Measurements from ENCODE around the gene ZNF532. TPM values are rescaled to one million over a fixed set of nuclear protein-coding genes. Genes with fewer than 3 reads are reported as not detected.

ZNF532 gene
- total and polyA plus RNA-seq, 2 donors = 11.6 to 11.9 TPM

DNA sequence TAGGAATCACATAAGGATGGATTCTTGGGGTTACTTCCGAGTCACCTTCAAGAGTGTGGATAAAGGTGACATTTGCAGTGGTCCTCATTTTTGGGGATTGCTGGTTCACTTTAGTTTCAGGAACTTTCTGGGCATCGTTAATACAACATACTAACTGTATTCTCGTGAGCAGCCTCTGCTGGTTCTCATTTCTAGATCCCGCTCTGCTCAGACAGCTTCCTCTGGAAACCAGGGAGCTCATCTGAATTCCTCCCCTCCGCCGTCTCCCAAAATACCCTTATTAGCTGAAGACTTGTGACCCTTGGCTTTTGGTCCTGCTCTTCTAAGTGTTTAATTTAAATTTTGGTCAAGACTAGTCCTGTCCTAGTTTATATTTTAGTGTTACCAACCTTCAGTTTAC lies 64.5 kb downstream of the ZNF532 start:
- no peaks in the 10 kb centered on the region for H3K9me3 ChIP-seq (ENCODE audit: control insufficient read depth in 2 of 2, insufficient read depth in 1 of 2, low read length in 1 of 2)
- H3K27ac ChIP-seq (ENCODE audit: low read depth in 1 of 2, low read length in 1 of 2) = no peak overlapping the region
- no peak overlapping the region for H3K4me3 ChIP-seq (ENCODE audit: low read length in 2 of 2)
- H3K27me3 ChIP-seq (ENCODE audit: control insufficient read depth in 2 of 2, insufficient read depth in 1 of 2, low read length in 1 of 2) = no peaks in the 10 kb centered on the region
- H3K36me3 ChIP-seq (ENCODE audit: control insufficient read depth in 2 of 2, insufficient read depth in 2 of 2, low read length in 1 of 2) = no peaks in the 10 kb centered on the region
- H3K4me1 ChIP-seq (ENCODE audit: control insufficient read depth in 2 of 2, insufficient read depth in 2 of 2, low read length in 2 of 2) = no peaks in the 10 kb centered on the region
- no peak for DNase-seq (ENCODE audit: low read depth in 6 of 9, low spot score in 9 of 9)
- WGBS = 94% methylated on average over 6 of the region's 6 CpGs

DNA sequence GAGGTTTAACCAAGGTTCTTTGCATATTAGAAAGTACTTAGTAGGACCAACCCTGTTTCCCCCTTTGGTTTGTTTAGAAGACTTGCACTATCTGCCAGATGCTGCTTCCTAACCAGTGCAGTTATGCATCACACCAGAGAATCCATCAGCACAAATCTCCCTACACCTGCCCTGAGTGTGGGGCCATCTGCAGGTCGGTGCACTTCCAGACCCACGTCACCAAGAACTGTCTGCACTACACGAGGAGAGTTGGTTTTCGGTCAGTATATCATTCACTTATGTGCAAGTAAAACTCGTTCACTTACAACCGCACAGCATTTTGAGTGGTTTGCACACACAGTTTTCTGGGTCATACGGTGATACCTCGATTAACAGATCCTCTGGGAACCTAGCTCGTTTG lies 69.7 kb downstream of the ZNF532 start:
- H3K27me3 ChIP-seq (ENCODE audit: control insufficient read depth in 2 of 2, insufficient read depth in 1 of 2, low read length in 1 of 2) = no peaks in the 10 kb centered on the region
- 95% methylated on average over 9 of the region's 9 CpGs for WGBS

GRCh38 chr18:58934933-58935577 lies 70.4 kb downstream of the ZNF532 start:
- Histone ChIP-seq H3K27ac (ENCODE audit: low read depth in 1 of 2, low read length in 1 of 2) (no peak overlapping the region), H3K4me3 (ENCODE audit: low read length in 2 of 2) (no peak overlapping the region), H3K4me1 (ENCODE audit: control insufficient read depth in 2 of 2, insufficient read depth in 2 of 2, low read length in 2 of 2) (no peaks in the 10 kb centered on the region), H3K36me3 (ENCODE audit: control insufficient read depth in 2 of 2, insufficient read depth in 2 of 2, low read length in 1 of 2) (no peaks in the 10 kb centered on the region), H3K27me3 (ENCODE audit: control insufficient read depth in 2 of 2, insufficient read depth in 1 of 2, low read length in 1 of 2) (no peaks in the 10 kb centered on the region), H3K9me3 (ENCODE audit: control insufficient read depth in 2 of 2, insufficient read depth in 1 of 2, low read length in 1 of 2) (no peaks in the 10 kb centered on the region)
- WGBS = 77% methylated on average over 3 of the region's 3 CpGs
- no peak for DNase-seq (ENCODE audit: low read depth in 6 of 9, low spot score in 9 of 9)

More for the DNA sequence above, 69.7 kb downstream of the ZNF532 start:
- Histone ChIP-seq H3K4me3 (ENCODE audit: low read length in 2 of 2) (no peak overlapping the region), H3K27ac (ENCODE audit: low read depth in 1 of 2, low read length in 1 of 2) (no peak overlapping the region), H3K4me1 (ENCODE audit: control insufficient read depth in 2 of 2, insufficient read depth in 2 of 2, low read length in 2 of 2) (no peaks in the 10 kb centered on the region), H3K36me3 (ENCODE audit: control insufficient read depth in 2 of 2, insufficient read depth in 2 of 2, low read length in 1 of 2) (no peaks in the 10 kb centered on the region), H3K9me3 (ENCODE audit: control insufficient read depth in 2 of 2, insufficient read depth in 1 of 2, low read length in 1 of 2) (no peaks in the 10 kb centered on the region)
- no peak for DNase-seq (ENCODE audit: low read depth in 6 of 9, low spot score in 9 of 9)

DNA sequence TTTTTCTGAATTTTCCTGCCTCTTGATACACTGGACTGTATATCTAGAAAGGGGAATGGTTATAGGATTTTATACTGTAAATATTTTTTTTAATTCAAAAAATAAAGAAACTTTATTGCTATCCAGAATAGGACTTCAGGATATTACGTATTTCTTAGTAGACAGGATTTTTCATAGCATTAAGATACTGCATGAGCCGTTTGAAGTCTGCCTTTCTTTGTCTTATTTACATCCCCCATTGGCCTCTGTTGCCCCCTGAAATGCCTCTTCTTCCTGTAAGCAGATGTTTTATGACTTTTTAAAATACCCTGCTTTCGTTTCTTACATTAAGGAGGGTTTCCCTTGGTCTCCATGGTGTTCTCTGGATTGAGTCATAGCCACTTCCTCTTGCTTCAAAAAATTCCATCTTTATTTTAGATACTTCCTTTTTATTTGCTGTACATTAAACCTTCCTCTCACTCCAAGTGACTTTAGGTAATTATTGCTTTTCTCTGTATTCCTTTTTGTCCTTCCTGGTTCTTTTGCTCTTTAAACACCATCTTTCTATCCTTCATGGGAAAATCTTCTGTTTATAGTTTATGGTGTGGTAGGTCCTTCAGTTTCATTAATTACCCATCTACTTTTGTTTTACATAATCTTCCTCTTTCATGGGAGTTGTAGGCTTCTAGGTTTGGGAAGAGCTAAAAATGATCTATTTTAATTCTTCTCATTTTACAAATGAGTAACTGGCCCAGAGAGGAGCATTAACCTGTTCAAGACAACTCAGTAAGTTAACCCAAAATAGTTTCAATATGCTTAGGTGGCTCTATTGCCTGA lies 72.6 kb downstream of the ZNF532 start:
- no peak overlapping the region for H3K4me3 ChIP-seq (ENCODE audit: low read length in 2 of 2)
- no peaks in the 10 kb centered on the region for H3K36me3 ChIP-seq (ENCODE audit: control insufficient read depth in 2 of 2, insufficient read depth in 2 of 2, low read length in 1 of 2)
- no peaks in the 10 kb centered on the region for H3K9me3 ChIP-seq (ENCODE audit: control insufficient read depth in 2 of 2, insufficient read depth in 1 of 2, low read length in 1 of 2)
- WGBS = 40% methylated on average over 3 of the region's 3 CpGs
- no peak for DNase-seq (ENCODE audit: low read depth in 6 of 9, low spot score in 9 of 9)
- H3K27ac ChIP-seq (ENCODE audit: low read depth in 1 of 2, low read length in 1 of 2) = no peak overlapping the region
- H3K4me1 ChIP-seq (ENCODE audit: control insufficient read depth in 2 of 2, insufficient read depth in 2 of 2, low read length in 2 of 2) = no peaks in the 10 kb centered on the region
- H3K27me3 ChIP-seq (ENCODE audit: control insufficient read depth in 2 of 2, insufficient read depth in 1 of 2, low read length in 1 of 2) = no peaks in the 10 kb centered on the region

- Histone ChIP-seq H3K27me3 (ENCODE audit: control insufficient read depth in 2 of 2, insufficient read depth in 1 of 2, low read length in 1 of 2) (no peaks in the 10 kb centered on the region), H3K27ac (ENCODE audit: low read depth in 1 of 2, low read length in 1 of 2) (no peak overlapping the region), H3K4me1 (ENCODE audit: control insufficient read depth in 2 of 2, insufficient read depth in 2 of 2, low read length in 2 of 2) (no peaks in the 10 kb centered on the region), H3K9me3 (ENCODE audit: control insufficient read depth in 2 of 2, insufficient read depth in 1 of 2, low read length in 1 of 2) (no peaks in the 10 kb centered on the region), H3K36me3 (ENCODE audit: control insufficient read depth in 2 of 2, insufficient read depth in 2 of 2, low read length in 1 of 2) (no peaks in the 10 kb centered on the region), H3K4me3 (ENCODE audit: low read length in 2 of 2) (no peak overlapping the region)
- DNase-seq (ENCODE audit: low read depth in 6 of 9, low spot score in 9 of 9) = no peak
- 96% methylated on average over 3 of the region's 3 CpGs for WGBS
Measured at GRCh38 chr18:58937887-58938267, 73.2 kb downstream of the ZNF532 start.

GRCh38 chr18:58941426-58942099 lies 76.9 kb downstream of the ZNF532 start:
- no peak overlapping the region for H3K27ac ChIP-seq (ENCODE audit: low read depth in 1 of 2, low read length in 1 of 2)
- no peaks in the 10 kb centered on the region for H3K9me3 ChIP-seq (ENCODE audit: control insufficient read depth in 2 of 2, insufficient read depth in 1 of 2, low read length in 1 of 2)
- H3K4me1 ChIP-seq (ENCODE audit: control insufficient read depth in 2 of 2, insufficient read depth in 2 of 2, low read length in 2 of 2) = no peaks in the 10 kb centered on the region
- H3K27me3 ChIP-seq (ENCODE audit: control insufficient read depth in 2 of 2, insufficient read depth in 1 of 2, low read length in 1 of 2) = no peaks in the 10 kb centered on the region
- 95% methylated on average over 8 of the region's 8 CpGs for WGBS
- no peaks in the 10 kb centered on the region for H3K36me3 ChIP-seq (ENCODE audit: control insufficient read depth in 2 of 2, insufficient read depth in 2 of 2, low read length in 1 of 2)
- no peak for DNase-seq (ENCODE audit: low read depth in 6 of 9, low spot score in 9 of 9)
- H3K4me3 ChIP-seq (ENCODE audit: low read length in 2 of 2) = no peak overlapping the region

- Histone ChIP-seq H3K9me3 (ENCODE audit: control insufficient read depth in 2 of 2, insufficient read depth in 1 of 2, low read length in 1 of 2) (no peaks in the 10 kb centered on the region), H3K36me3 (ENCODE audit: control insufficient read depth in 2 of 2, insufficient read depth in 2 of 2, low read length in 1 of 2) (no peaks in the 10 kb centered on the region), H3K4me1 (ENCODE audit: control insufficient read depth in 2 of 2, insufficient read depth in 2 of 2, low read length in 2 of 2) (no peaks in the 10 kb centered on the region), H3K27ac (ENCODE audit: low read depth in 1 of 2, low read length in 1 of 2) (no peak overlapping the region), H3K27me3 (ENCODE audit: control insufficient read depth in 2 of 2, insufficient read depth in 1 of 2, low read length in 1 of 2) (no peaks in the 10 kb centered on the region), H3K4me3 (ENCODE audit: low read length in 2 of 2) (no peak overlapping the region)
- no peak for DNase-seq (ENCODE audit: low read depth in 6 of 9, low spot score in 9 of 9)
- WGBS = 61% methylated on average over 3 of the region's 3 CpGs
Measured at GRCh38 chr18:58943896-58944295, 79.2 kb downstream of the ZNF532 start.

GRCh38 chr18:58947136-58947732 lies 82.6 kb downstream of the ZNF532 start:
- DNase-seq (ENCODE audit: low read depth in 6 of 9, low spot score in 9 of 9) = no peak
- no peak overlapping the region for H3K4me3 ChIP-seq (ENCODE audit: low read length in 2 of 2)
- H3K4me1 ChIP-seq (ENCODE audit: control insufficient read depth in 2 of 2, insufficient read depth in 2 of 2, low read length in 2 of 2) = no peaks in the 10 kb centered on the region
- H3K36me3 ChIP-seq (ENCODE audit: control insufficient read depth in 2 of 2, insufficient read depth in 2 of 2, low read length in 1 of 2) = no peaks in the 10 kb centered on the region
- H3K9me3 ChIP-seq (ENCODE audit: control insufficient read depth in 2 of 2, insufficient read depth in 1 of 2, low read length in 1 of 2) = no peaks in the 10 kb centered on the region
- WGBS = 98% methylated on average over 7 of the region's 7 CpGs
- H3K27ac ChIP-seq (ENCODE audit: low read depth in 1 of 2, low read length in 1 of 2) = no peak overlapping the region
- H3K27me3 ChIP-seq (ENCODE audit: control insufficient read depth in 2 of 2, insufficient read depth in 1 of 2, low read length in 1 of 2) = no peaks in the 10 kb centered on the region

DNA sequence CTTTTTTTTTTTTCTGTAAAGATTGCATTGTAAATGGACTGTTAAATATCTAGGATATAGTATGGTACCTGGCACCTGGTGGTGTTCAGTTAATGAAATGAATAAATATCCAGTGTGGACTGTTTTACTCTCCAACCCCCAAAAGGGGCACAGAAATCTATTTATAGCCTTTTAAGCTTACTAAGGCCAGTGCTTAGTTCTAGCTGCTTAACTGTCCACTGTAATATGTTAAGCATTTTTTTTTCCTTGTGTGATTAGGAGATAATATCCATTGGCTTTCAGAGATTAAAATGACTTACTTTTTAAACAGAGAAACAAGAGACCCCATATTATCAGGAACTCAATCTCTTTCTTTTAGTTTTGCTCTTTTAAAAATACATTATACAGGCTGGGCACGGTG lies 84.4 kb downstream of the ZNF532 start:
- no peaks in the 10 kb centered on the region for H3K36me3 ChIP-seq (ENCODE audit: control insufficient read depth in 2 of 2, insufficient read depth in 2 of 2, low read length in 1 of 2)
- no peak for DNase-seq (ENCODE audit: low read depth in 6 of 9, low spot score in 9 of 9)
- H3K27ac ChIP-seq (ENCODE audit: low read depth in 1 of 2, low read length in 1 of 2) = no peak overlapping the region
- H3K9me3 ChIP-seq (ENCODE audit: control insufficient read depth in 2 of 2, insufficient read depth in 1 of 2, low read length in 1 of 2) = no peaks in the 10 kb centered on the region
- no peaks in the 10 kb centered on the region for H3K27me3 ChIP-seq (ENCODE audit: control insufficient read depth in 2 of 2, insufficient read depth in 1 of 2, low read length in 1 of 2)
- H3K4me1 ChIP-seq (ENCODE audit: control insufficient read depth in 2 of 2, insufficient read depth in 2 of 2, low read length in 2 of 2) = no peaks in the 10 kb centered on the region
- no peak overlapping the region for H3K4me3 ChIP-seq (ENCODE audit: low read length in 2 of 2)
- WGBS = 98% methylated on average over 1 of the region's 1 CpG
